HFF-Myc (cell line): ENCODE measurements around the gene SYNGR1.

Experiments
- DNase-seq: peaks from one replicate; pipeline ENCODE4 v3.0.0-alpha.2; 2011; ENCODE audit warnings: low read depth; ENCODE audit errors: extremely low read depth
- H3K4me3 ChIP-seq: replicated peaks from 2 replicates; pipeline ENCODE4 v1.5.1; 2011; ENCODE audit warnings: low read depth, mild to moderate bottlenecking, control low read depth, low read length
- TF ChIP-seq, protein P1 (sequence below): IDR thresholded peaks from 2 replicates; pipeline ENCODE4 v1.5.1; 2012; ENCODE audit warnings: mild to moderate bottlenecking, low read depth, low read length, control low read depth; ENCODE audit errors: missing control alignments

SYNGR1 gene

DNA sequence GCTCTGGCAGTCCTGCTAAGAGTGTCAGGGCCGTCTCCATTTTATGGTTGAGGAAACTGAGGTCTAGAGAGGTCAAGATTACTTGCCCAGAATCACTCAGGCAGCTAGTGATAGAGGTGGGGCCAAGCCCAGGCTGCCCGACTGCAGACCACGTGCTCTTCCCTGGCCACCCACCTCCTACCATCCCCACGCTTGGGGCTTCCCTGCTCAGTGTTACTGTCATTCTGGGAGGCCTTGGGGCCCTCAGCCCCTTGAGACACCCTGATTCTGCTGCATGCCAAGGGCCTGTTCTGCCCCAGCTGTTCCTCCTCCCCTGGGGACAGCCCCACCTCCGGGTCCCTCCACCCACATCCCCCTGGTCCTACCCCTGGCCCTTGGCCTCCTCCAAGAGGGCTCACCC lies 32.6 kb downstream of the SYNGR1 start:
- TF ChIP-seq, protein P1, sequence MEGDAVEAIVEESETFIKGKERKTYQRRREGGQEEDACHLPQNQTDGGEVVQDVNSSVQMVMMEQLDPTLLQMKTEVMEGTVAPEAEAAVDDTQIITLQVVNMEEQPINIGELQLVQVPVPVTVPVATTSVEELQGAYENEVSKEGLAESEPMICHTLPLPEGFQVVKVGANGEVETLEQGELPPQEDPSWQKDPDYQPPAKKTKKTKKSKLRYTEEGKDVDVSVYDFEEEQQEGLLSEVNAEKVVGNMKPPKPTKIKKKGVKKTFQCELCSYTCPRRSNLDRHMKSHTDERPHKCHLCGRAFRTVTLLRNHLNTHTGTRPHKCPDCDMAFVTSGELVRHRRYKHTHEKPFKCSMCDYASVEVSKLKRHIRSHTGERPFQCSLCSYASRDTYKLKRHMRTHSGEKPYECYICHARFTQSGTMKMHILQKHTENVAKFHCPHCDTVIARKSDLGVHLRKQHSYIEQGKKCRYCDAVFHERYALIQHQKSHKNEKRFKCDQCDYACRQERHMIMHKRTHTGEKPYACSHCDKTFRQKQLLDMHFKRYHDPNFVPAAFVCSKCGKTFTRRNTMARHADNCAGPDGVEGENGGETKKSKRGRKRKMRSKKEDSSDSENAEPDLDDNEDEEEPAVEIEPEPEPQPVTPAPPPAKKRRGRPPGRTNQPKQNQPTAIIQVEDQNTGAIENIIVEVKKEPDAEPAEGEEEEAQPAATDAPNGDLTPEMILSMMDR: no peak
- no peak overlapping the region for H3K4me3 ChIP-seq
- no peak for DNase-seq

DNA sequence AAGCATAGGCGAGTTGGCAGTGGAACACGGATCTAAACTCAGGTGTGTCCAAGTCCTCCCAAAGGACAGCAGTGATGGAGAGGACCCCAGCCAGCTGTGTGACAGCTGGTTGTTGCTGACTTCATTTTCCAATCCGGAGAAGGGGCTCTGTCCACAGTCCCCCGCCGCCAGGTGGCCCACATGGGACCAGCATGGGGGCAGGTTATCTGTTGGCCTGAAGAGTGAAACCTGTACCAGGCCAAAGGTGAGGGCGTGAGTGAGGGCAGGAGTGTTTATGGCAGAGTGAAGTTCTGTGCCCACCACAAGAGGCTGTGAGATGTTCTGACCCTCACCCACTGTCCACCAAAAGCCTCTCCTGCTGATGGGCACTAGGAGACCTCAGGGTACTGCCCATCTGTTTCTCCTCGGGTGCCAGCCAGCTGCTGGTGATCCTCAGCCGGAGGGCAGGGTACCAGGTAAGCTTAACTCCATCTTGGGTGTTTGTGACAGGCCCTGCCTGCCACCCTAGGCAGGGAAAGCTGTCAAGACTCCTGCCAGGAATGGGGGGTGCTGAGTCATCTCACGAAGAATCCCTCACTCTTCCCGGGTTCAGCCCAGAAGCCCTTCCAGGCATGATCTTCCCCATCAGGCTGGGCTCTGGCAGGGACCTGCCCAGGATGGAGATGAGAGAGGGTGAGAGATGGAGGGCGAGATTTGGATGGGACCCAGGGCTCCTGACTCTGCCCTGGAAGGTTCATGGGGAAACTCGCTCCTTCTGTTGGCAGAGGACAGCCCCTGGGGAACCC lies 34.2 kb downstream of the SYNGR1 start:
- no peak overlapping the region for H3K4me3 ChIP-seq
- no peak for DNase-seq
- TF ChIP-seq, protein P1: no peak

DNA sequence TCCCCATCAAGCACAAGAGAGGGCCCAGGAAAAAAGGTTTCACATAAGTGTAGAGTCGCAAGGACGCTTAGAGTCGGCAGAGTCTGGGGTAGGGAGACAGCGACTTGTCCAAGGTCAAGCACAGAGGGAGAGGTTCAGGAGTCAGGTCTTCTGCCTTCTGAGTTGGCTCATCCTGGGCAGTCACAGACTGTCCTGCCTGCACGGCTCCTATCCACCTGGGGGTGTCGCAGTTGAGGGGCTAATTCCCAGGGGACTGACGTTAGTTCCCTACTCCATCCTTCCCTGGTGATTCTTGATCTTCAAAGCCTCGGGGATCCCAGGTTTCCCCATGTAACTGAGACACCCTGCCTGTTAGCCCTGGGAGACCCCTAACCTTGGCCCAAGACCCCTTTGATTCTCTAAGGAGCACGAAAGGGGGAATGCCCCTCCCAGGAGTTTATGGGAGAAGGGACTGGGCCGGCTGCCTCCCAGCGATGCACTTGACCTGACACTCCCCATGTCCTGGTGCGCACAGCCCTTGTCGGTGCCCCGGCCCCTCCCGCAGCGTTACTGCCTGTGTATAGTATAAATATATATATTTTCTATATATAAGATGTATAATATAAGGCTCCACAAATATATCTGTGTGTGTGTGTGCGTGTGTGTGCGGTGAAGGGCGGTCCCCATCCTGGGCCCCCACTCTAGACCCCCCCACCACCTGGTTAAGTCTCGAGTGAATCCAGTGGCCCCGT lies 35.1 kb downstream of the SYNGR1 start:
- TF ChIP-seq, protein P1: peak; percentile 51
- no peak for DNase-seq

GRCh38 chr22:39388261-39389011 lies 38.6 kb downstream of the SYNGR1 start:
- H3K4me3 ChIP-seq: peak overlapping the region; percentile 56
- DNase-seq: peak; percentile 58
- TF ChIP-seq, protein P1: no peak

More for the DNA sequence above, 35.1 kb downstream of the SYNGR1 start:
- H3K4me3 ChIP-seq: no peak overlapping the region

GRCh38 chr22:39389420-39389819 lies 39.6 kb downstream of the SYNGR1 start:
- DNase-seq: no peak
- TF ChIP-seq, protein P1: no peak

GRCh38 chr22:39392341-39392948 lies 42.7 kb downstream of the SYNGR1 start:
- H3K4me3 ChIP-seq: no peak overlapping the region
- TF ChIP-seq, protein P1: no peak
- no peak for DNase-seq

More at GRCh38 chr22:39389420-39389819, 39.6 kb downstream of the SYNGR1 start:
- H3K4me3 ChIP-seq: no peak overlapping the region
